ENCODE data around the gene TCEANC2.
A peak's percentile ranks its signal among the peaks of the same experiment; 100 is the strongest.

The TCEANC2 gene

DNA sequence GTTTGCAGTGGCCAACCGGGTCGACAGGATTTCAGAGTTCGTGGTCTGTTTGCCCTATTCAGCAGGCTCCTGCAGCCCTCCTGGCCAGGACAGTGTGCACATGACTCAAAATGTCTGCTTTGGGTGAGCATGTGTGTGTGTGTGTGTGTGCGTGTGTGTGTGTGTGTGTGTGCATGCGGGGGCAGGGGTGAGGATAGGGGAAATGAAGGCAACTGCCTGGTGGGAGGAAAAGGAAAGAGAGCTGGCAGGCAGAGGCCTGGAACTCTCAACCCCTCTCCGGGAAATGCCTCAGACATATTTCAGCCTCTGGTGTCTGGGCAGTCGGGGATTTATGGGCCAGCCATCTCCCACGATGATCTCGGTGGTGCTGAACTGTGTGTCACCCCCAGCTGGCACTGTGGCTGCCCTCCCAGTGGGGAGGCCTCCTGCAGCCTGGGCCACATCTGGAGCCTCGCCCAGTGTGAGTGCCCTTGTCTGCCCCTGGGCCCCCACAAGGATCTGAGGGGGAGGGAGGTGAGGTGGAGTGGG is 84.2 kb downstream of the TCEANC2 start:
- DNase-seq = peak; percentile 47

DNA sequence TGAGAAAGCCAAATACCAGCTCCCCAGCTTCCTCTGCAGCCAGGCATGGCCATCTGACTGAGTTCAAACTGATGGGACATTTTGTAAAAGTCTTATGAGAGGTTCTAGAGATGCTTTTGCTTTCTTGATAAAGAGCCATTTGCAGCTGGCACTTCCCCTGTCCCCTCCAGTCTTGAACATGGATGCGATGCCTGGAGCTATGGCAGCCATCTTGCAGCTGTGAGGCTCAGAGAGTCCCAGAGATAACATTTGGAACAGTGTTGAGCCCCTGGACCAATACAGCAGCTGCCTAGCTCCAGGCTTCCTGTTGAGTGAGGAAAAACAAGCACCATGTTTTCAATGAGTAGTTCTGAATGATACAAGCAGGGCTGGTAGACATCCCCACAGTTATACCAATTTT is 85.6 kb downstream of the TCEANC2 start:
- no peak for DNase-seq

DNA sequence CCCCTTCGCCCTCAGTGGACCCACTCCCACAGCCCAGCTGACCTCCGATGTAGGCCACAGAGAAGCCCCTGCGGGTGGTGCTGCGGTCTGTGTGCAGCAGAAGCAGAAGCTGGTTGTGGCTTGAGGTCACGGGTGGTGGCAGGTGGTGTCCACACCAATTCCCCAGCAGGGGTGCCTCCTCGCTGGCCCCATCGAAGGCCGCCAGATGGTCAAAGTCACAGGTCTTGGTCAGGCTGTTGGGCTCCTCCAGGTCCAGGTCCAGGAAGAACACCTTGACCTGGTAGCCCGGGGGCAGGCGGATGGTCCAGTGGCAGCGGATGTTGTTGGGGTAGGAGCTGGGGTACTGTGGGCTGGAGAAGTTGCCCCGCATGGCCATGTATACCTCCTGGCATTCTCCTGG is 86.3 kb downstream of the TCEANC2 start:
- DNase-seq = no peak

DNA sequence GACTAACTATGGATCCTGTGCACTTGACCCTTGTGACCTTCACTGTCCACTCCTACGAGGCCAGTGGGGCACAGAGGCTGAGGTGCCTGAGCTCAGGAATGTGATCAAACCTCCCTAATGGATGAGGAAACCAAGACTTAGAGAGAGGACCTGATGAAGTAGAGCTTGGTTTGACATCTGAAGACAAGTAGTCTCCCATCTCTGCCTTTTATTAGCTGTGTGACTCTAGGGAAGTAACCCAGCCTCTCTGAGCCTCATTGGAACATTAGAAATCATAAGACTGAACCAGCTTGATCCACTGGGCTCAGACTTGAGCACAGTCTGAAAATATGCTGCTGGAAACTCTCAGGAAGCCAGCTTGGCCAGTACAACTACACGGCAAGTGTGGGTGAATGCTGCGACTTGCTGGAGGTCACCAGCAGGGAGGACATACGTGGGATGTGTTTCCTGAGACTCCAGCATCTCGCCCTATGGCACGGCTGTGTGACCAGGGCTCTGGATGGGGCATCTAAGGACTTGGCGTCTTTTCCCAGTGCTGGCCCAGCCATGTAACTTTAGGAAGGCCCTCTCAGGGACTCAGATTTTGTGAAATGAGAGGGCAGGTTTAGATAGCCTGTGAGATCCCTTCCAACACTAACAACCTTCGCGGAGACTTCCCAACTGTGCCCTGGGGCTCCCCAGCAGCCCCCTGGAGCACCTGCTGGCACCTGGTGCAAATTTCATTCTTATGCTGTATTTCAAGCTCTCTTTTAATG is 88.9 kb downstream of the TCEANC2 start:
- no peak for DNase-seq

GRCh38 chr1:54144366-54144765 is 91.0 kb downstream of the TCEANC2 start:
- no peak for DNase-seq

DNA sequence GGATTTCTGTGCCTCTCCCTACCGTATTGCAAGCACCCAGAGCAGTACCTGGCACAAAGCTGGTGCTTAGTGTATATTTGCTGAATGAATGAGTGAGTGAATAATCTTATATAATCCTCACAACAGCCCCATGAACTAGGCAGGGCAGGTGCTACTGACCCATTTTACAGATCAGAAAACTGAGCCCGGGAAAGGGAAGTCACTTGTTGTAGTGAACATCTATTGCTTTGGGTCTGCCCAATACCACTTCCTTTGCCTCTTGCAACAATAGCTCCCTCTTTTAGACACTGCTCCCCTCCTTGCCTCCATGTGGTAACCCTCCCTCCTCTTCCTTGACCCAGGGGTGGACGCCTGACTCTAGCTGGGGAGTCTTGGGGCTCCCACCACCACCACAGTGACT is 96.3 kb downstream of the TCEANC2 start:
- DNase-seq = no peak

- no peak for DNase-seq
These were observed 97.6 kb downstream of the TCEANC2 start for GRCh38 chr1:54151013-54151412.

DNA sequence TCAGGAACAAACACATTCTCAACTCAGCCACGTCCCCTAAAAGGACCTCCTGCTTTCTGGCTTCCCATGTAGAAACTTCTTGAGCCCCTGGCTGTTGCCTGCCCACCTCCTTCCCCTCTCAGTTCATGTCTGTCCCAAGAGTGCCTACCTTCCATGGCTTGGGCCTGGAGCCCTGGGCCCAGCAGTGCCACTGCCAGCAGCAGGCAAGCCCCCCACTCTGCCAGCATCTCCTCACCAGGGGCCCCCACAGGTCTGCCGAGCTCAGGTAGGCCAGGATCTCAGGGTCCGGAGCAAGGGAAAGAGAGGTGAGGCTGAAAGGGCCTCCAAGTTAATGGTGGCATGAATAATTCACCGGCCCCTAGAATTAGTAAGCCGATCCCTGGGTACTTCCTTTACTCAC is 99.3 kb downstream of the TCEANC2 start, which contains the start of gene CDCP2:
Gene CDCP2, minus strand, starts transcription at position 305 of the 400 bp plus-strand sequence. Its CDS starts 78 bp downstream, at position 227.
- DNase-seq = no peak

DNA sequence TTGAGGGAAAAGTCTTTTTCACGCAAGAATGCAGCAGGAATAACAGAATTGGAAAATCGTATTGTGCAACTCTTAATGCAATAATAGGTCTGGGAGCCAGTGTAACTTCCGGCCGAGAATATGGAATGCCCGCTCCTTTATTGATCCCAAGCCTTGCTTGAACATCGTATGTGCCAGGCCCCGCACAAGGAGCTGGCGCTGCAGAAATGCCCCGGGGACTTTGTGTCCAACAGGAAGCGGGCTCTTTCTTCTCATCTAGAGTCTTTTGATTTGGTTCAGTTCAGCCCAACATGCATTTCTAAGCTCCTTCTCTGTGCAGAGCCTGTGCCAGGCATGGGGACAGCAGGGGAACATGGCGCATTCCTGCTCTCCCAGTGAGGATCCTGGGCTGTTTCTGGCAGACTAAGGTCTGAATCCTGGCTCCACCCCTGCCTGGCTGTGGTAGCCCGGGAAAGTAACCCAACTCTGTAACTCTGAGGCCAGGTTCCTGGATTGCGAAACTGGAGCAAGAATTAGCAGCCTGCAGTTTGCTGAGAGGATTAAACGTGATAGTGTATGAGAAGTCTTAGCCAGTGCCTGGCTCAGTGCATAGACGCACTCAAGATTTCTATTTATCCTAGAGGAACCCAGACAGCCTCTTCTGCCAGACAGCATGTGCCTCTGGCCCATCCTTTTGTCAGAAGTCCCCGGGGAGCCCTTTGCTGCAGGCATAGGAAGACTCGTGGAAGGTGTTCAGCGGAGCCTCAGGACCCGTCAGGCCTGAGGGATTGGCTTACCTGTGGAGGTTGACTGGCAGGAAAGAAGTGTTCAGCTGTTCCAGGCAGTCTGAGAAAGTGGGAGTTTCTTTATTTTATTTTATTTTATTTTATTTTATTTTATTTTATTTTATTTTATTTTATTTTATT is 100.4 kb downstream of the TCEANC2 start:
- DNase-seq = peak; percentile 56

Measured in EL (cell line).